HG03039 (cell line): ENCODE data around the gene MAFB.

Experiments
- ATAC-seq: cut with Tn5 transposase; IDR thresholded peaks from one replicate; pipeline ENCODE4 v1.9.1; 2021; ENCODE audit warnings: mild to moderate bottlenecking, moderate library complexity; ENCODE audit not compliant: unreplicated experiment

Gene MAFB

GRCh38 chr20:40682104-40682981, 6.7 kb downstream of the MAFB start:
- no peak for ATAC-seq

- no peak for ATAC-seq
Measured at GRCh38 chr20:40681684-40682083, 7.4 kb downstream of the MAFB start.

GRCh38 chr20:40681165-40681564, 7.9 kb downstream of the MAFB start:
- ATAC-seq, result no peak

- ATAC-seq, result no peak
Measured at GRCh38 chr20:40680161-40680959, 8.7 kb downstream of the MAFB start.

GRCh38 chr20:40679184-40679583, 9.9 kb downstream of the MAFB start:
- ATAC-seq, result no peak

- ATAC-seq, result no peak
Measured at GRCh38 chr20:40678286-40678875, 10.7 kb downstream of the MAFB start.

DNA sequence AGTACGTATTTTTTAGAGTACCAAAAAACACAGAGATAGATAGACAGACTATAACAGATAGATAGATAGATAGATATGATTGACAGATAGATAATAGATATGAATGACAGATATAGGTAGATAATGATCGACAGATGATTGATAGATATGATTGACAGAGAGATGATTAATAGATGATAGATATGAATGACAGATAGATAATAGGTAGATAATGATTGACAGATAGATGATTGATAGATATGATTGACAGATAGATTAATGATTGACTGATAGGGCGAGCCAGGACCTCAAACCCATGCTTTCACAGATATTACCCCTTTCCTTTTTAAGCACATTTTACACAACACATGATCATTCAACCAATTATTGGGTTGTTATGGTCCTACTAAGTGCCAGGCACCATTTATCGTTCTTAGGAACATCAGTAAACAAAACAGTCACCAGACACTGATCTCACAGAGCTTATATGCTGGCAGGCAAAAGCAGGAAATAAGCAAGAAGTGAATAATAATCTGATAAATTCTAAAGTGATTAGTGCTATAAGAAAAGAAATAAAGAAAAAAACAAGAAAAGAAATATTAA, 11.6 kb downstream of the MAFB start:
- no peak for ATAC-seq

DNA sequence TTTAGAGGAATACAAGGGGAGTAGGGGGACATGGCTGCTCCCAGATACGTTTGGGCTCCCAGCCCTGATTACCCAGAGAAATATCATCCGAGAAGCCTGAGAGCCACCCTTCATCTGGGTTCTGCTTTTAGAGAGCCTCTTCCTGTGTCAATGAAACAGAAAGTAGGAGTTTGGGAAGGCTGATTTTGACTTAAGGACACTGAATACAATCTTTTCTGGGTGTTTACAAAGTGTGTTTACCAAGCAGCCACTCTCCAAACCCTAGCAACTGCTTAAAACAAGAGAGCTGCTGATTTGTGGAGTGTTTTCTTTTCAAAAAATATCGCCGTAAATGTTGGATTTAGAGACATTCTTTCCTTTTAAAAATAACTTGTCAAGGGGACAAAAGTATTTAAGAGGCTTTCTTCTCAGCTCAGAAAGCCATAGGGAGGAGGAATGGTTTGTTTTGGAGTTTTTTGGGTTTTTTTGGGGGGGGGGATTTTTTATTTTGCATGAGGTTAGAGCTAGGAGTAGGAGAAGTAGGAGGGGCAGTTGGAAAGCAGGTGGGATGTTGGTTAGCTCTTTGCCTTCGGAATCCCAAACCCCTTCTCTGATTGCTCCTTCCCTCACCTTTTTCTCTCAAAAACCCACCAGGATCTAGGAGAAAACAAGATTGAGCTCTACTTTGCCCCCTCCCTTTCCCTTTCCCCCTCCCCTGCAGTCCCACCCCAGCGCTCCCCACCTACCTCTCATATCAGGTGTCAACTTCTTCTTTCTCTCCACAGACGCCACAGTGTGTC, 12.4 kb downstream of the MAFB start:
- ATAC-seq, result no peak

DNA sequence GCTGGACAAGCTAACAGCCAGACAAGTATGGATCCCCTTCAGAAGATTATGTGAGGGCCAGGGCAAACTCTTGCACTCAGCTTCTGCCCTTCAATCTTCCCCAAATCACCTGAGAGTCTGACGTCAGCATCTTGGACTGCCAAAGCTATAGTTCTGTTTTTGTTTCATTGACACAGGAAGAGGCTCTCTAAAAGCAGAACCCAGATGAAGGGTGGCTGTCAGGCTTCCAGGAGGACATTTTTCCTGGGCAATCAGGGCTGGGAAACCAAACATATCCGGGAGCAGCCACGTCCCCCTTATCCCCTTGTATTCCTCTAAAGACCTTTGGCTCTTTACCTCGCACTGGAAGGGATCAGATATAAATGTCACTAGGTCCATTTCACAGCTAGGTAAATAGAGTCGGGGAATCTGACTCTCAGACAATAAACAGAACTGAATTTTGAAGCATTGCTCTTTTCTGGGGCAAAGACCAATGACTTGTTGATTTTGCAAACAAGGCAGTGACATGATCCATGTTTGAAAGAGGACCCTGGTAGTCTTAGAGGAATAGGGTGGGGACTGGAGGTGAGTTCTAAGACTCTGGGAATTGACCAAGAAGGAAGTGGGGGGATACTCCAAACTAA, 13.3 kb downstream of the MAFB start:
- no peak for ATAC-seq

DNA sequence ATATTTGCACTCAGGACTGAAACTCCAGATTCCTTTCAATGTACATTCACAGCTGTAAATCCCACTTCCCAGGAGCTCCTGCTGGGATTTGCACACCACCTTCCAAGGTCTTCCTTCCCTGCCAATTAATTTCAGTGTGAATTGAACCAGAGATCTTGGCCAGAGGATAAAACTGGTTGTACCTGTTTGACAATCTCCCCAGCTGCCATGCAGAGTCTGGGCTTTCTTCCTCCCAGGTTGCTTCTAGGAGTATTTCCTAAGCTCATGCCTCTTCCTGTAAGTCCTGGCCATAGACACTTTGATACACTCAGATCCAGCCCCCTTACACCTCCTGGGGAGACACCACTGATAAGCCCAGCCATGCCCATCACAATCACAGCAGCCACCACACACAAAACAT, 15.6 kb downstream of the MAFB start:
- ATAC-seq, result no peak

DNA sequence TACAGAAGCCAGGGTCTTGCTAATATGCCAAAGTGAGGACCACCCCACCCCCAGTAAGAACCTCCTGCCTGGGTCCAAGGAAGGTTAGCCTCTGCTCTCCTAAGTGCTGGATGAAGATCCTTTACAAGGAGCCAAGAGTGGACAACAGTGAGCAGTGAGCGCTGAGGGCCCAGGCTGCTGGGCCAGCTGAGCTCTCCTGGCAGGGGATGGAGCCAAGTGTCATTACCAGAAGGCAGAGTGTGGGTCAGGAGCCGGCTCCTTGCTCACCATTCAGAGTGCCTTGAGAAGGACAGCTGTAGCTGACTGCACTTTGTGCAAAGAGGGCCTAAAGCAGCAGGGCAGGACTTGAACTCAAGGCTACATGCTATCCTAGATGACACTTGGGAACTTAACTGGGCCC, 16.9 kb downstream of the MAFB start:
- no peak for ATAC-seq

GRCh38 chr20:40670253-40670652, 18.8 kb downstream of the MAFB start:
- no peak for ATAC-seq

DNA sequence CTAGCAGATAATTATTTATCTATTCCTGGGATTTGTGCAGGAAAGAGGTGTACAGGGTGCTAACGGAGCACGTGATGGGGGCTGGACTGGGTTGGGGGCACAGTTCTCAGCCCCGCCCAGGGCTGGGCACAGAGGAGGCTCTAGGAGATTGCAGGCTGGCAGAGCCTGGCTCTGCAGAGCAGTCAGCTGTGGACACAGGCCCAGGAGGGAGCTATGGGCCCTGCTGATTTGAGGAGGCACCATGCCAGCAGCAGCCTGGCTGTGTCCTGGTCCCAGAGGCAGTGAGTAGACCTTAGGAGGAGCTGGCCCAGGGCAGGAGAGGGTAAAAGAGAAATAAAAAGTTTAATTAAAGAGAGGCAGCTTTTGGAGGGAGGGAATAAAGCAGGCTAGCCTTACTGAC, 19.3 kb downstream of the MAFB start:
- ATAC-seq, result no peak

DNA sequence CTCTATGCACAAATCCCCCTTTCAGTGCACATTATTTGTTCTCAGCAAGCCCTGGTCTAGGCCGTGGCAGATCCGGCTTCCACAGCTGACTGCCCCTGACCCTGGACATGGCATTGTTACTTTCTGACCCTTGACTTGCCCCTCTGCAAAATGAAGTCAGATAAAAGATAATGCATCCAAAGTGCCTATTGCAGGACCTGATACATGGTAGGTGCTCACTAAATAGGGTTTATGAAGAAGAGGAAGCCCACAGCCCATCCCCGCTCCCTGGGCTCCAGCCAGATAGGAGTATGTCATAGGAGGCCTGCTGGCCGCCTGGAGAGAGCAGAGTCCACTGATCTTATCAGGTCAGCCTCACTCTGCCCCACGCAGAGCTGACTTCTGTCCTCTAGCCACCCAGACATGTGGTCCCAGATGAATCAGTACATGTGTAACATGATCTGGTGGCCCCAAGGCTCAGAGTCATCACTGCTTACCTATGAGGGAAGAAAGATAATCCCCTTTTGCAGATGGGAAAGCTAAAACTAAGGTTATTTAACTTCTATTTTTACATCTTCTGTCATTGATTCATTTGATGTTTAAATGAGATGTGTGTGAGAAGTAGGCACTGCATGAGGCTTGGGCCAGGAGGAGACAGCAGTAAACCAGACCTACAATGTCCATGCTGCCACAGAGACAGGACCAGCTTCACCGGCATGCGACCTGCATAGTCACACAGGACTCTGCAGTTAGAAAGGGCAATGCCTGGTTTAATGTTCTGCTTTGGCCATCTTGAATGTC, 20.4 kb downstream of the MAFB start:
- no peak for ATAC-seq

DNA sequence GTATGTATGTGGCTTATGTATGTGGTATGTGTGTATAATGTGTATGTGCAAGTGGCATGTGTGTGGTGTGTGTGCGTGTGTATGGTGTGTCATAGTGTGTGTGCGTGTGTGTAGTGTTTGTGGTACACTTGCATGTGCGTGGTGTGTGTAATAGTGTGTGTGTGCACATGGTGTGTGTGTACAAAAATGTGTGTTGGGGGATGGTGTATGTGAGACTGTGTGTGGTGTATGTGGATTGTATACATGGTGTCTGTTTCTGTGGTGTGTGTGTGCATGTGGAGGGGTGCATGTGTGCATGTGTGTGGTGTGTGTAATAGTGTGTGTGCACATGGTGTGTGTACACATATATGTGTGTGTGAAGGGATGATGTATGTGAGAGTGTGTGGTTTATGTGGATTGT, 21.5 kb downstream of the MAFB start:
- no peak for ATAC-seq

DNA sequence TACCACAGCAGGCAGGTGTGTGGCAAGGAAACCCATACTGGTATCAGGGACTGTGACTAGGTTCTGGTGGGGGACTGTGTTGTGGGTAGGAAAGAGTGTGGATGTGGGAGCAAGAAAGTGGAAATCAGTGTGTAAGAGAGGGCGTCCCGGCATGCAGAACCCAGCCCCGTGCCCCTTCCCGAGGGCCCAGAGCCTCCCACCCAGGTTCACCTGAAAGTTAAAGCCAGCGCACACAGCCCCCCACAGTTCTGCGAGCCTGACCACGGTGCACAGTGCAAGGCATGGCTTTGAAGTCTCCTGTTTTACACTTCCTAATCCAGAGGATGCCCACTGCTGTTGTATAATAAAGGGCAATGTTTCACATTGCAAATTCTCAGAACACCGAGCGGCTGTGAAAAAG, 22.7 kb downstream of the MAFB start:
- ATAC-seq, result no peak

- ATAC-seq, result no peak
Measured at GRCh38 chr20:40664891-40665290, 24.1 kb downstream of the MAFB start.

DNA sequence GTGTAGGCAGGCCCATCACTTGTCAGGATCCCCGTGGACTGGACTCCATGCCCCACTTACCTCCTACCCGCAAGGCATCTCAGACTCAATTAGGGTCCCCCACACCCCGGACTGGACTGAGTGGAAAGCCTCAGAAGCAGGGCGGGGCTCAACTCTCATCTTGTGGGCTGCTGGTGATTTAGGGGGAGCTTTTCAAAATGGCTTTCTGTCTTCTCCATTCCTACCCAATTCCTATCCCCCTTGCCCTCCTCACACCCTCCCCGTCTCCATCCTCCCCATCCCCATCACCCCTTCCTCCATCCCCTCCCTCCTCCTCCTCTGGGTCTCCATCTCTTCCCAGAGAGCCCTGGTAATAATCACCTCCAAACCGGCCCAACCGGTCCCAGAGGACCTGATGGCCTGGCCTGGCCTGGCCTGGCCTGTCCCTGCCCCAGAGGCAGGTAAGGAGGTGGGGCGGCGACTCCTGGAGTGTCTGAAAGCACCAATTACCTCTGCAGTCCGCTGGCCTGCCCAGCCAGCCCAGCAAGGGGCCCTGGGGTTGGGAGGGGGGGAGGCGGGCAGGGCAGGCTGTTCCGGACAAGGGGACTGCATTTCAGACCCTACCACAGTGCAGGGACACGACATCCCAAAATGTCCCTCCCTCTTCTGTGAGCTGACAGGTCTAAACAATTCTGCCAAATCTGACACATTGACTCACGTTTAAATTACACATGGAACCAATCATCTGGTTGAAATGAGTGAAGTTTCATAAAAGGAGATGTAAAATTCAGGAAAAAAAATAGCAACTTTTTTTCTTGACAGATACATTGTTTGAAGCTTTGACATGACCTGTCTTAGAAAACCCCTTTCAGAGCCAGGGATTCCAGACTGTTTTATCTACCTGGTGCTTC, 24.8 kb downstream of the MAFB start:
- ATAC-seq, result no peak
